Measurements from ENCODE around the gene BLID. TPM values are rescaled to one million over a fixed set of nuclear protein-coding genes. Genes with fewer than 3 reads are reported as not detected.

The BLID gene
- total RNA-seq, 6 experiments from 2014 or later = 0.85 to 1.6 (median 1.2) TPM

- peaks cover 5% of the 10 kb centered on the region for H3K27me3 Mint-ChIP-seq (ENCODE audit: insufficient read depth)
- H3K4me1 Mint-ChIP-seq (ENCODE audit: low read depth) = peaks cover 100% of the 10 kb centered on the region
- TF ChIP-seq, protein P1, sequence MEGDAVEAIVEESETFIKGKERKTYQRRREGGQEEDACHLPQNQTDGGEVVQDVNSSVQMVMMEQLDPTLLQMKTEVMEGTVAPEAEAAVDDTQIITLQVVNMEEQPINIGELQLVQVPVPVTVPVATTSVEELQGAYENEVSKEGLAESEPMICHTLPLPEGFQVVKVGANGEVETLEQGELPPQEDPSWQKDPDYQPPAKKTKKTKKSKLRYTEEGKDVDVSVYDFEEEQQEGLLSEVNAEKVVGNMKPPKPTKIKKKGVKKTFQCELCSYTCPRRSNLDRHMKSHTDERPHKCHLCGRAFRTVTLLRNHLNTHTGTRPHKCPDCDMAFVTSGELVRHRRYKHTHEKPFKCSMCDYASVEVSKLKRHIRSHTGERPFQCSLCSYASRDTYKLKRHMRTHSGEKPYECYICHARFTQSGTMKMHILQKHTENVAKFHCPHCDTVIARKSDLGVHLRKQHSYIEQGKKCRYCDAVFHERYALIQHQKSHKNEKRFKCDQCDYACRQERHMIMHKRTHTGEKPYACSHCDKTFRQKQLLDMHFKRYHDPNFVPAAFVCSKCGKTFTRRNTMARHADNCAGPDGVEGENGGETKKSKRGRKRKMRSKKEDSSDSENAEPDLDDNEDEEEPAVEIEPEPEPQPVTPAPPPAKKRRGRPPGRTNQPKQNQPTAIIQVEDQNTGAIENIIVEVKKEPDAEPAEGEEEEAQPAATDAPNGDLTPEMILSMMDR (IDR thresholded peaks at IDR 0.05) = no peak
- H3K27ac Mint-ChIP-seq = peak overlapping the region; percentile 74
- no peak for DNase-seq
- H3K4me3 Mint-ChIP-seq = no peak overlapping the region
- peaks cover 84% of the 10 kb centered on the region for H3K36me3 Mint-ChIP-seq (ENCODE audit: low read depth)
- no peaks in the 10 kb centered on the region for H3K9me3 Mint-ChIP-seq
These were observed 10.1 kb upstream of the BLID start for GRCh38 chr11:122126024-122126688.

DNA sequence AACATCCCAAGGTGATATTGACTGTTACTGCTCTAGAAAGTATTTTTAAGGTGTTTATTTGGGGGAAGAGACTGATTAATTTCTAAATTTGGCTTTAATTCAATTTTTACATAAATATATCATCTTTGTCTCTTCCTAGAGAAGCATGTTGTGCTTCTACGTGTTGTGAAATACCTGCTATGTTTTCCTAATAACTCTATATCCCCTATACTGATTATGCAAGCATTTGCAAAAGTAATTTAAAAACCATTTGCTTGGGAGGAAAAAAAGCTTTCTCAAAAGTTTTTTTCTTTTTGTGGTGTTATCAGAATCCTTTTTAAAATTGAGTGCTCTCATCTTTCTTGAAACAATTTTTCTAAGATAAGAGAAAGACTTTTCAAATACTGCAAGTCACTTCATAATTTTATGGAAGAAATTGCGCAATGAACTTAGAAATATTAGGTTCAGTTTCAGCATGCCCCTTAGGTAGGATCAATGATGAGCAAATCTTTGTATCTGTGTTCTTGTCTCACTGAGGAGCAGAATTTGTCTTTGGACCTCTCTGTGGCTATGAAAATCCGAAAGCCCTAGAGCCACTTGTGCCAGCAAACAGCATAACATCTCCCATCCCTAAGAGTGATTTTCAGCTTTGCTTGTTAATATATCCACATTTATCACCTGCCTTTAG, 7.4 kb upstream of the BLID start:
- no peak for DNase-seq
- H3K36me3 Mint-ChIP-seq (ENCODE audit: low read depth) = peaks cover 87% of the 10 kb centered on the region
- no peaks in the 10 kb centered on the region for H3K9me3 Mint-ChIP-seq
- H3K4me3 Mint-ChIP-seq = no peak overlapping the region
- H3K27me3 Mint-ChIP-seq (ENCODE audit: insufficient read depth) = peaks cover 5% of the 10 kb centered on the region
- peaks cover 95% of the 10 kb centered on the region for H3K4me1 Mint-ChIP-seq (ENCODE audit: low read depth)
- H3K27ac Mint-ChIP-seq = peak overlapping the region; percentile 61
- TF ChIP-seq, protein P1 (IDR thresholded peaks at IDR 0.05) = no peak

GRCh38 chr11:122122179-122122578, 6.2 kb upstream of the BLID start:
- Mint-ChIP-seq H3K4me1 (ENCODE audit: low read depth) (peaks cover 95% of the 10 kb centered on the region), H3K36me3 (ENCODE audit: low read depth) (peaks cover 88% of the 10 kb centered on the region), H3K27me3 (ENCODE audit: insufficient read depth) (peaks cover 5% of the 10 kb centered on the region), H3K27ac (peak overlapping the region; percentile 17), H3K9me3 (no peaks in the 10 kb centered on the region), H3K4me3 (no peak overlapping the region)
- TF ChIP-seq, protein P1 (IDR thresholded peaks at IDR 0.05) = no peak
- no peak for DNase-seq

GRCh38 chr11:122120096-122120495, 4.1 kb upstream of the BLID start:
- H3K9me3 Mint-ChIP-seq = no peaks in the 10 kb centered on the region
- H3K4me3 Mint-ChIP-seq = peak overlapping the region; percentile 10; the same call in 1 of the 2 replicates
- peaks cover 89% of the 10 kb centered on the region for H3K36me3 Mint-ChIP-seq (ENCODE audit: low read depth)
- DNase-seq = no peak
- H3K27ac Mint-ChIP-seq = peak overlapping the region; percentile 36
- H3K27me3 Mint-ChIP-seq (ENCODE audit: insufficient read depth) = peaks cover 5% of the 10 kb centered on the region
- peaks cover 95% of the 10 kb centered on the region for H3K4me1 Mint-ChIP-seq (ENCODE audit: low read depth)
- TF ChIP-seq, protein P1 (IDR thresholded peaks at IDR 0.05) = no peak

- H3K27me3 Mint-ChIP-seq (ENCODE audit: insufficient read depth) = peaks cover 2% of the 10 kb centered on the region
- H3K9me3 Mint-ChIP-seq = no peaks in the 10 kb centered on the region
- TF ChIP-seq, protein P1 (IDR thresholded peaks at IDR 0.05) = no peak
- H3K36me3 Mint-ChIP-seq (ENCODE audit: low read depth) = peaks cover 90% of the 10 kb centered on the region
- peaks cover 94% of the 10 kb centered on the region for H3K4me1 Mint-ChIP-seq (ENCODE audit: low read depth)
- no peak for DNase-seq
- H3K27ac Mint-ChIP-seq = peak overlapping the region; percentile 54
- H3K4me3 Mint-ChIP-seq = no peak overlapping the region
These were observed 576 bp upstream of the BLID start for GRCh38 chr11:122116591-122116990.

All from HFFc6 (cell line).